MG63 (cell line): ENCODE measurements around the gene KAT2B. TPM values are rescaled to one million over a fixed set of nuclear protein-coding genes. Genes with fewer than 3 reads are reported as not detected.

Experiments used
- DNase-seq: peaks from one replicate; pipeline ENCODE4 v3.0.0-alpha.2; 2020
- H3K27me3 ChIP-seq: fragments of 250-450 bp; sonication (Bioruptor Pico); 2 replicates; pipeline ENCODE4 v1.5.1; 2020; ENCODE audit warnings: mild to moderate bottlenecking, moderate library complexity
- H3K36me3 ChIP-seq: fragments of 250-450 bp; sonication (Bioruptor Pico); 2 replicates; pipeline ENCODE4 v1.5.1; 2020; ENCODE audit warnings: mild to moderate bottlenecking, moderate library complexity
- H3K4me3 ChIP-seq: fragments of 250-450 bp; sonication (Bioruptor Pico); 2 replicates; pipeline ENCODE4 v1.5.1; 2020; ENCODE audit warnings: mild to moderate bottlenecking, moderate library complexity
- H3K9me3 ChIP-seq: fragments of 250-450 bp; sonication (Bioruptor Pico); 2 replicates; pipeline ENCODE4 v1.5.1; 2020; ENCODE audit warnings: mild to moderate bottlenecking, moderate library complexity
- total RNA-seq: library from RNA; depleted of rRNA; stranded (reverse); fragments of >200 nt; shearing (Covaris generic); gene quantifications from 2 replicates; pipeline ENCODE4 v1.2.3, GENCODE V29; 2014; ENCODE audit warnings: low replicate concordance

KAT2B gene
- total RNA-seq, 1 experiment from 2014 or later = 10.8 TPM

GRCh38 chr3:20073068-20073467, 32.8 kb downstream of the KAT2B start:
- H3K27me3 ChIP-seq = no peaks in the 10 kb centered on the region
- no peak overlapping the region for H3K4me3 ChIP-seq
- no peak for DNase-seq
- H3K9me3 ChIP-seq = no peaks in the 10 kb centered on the region
- no peaks in the 10 kb centered on the region for H3K36me3 ChIP-seq

GRCh38 chr3:20073683-20074082, 33.4 kb downstream of the KAT2B start:
- no peaks in the 10 kb centered on the region for H3K27me3 ChIP-seq
- no peak overlapping the region for H3K4me3 ChIP-seq
- H3K36me3 ChIP-seq = no peaks in the 10 kb centered on the region
- DNase-seq = no peak
- H3K9me3 ChIP-seq = no peaks in the 10 kb centered on the region

- Histone ChIP-seq H3K36me3 (no peaks in the 10 kb centered on the region), H3K27me3 (no peaks in the 10 kb centered on the region), H3K4me3 (no peak overlapping the region), H3K9me3 (no peaks in the 10 kb centered on the region)
- no peak for DNase-seq
These were observed 34.2 kb downstream of the KAT2B start for GRCh38 chr3:20074226-20075063.

- no peaks in the 10 kb centered on the region for H3K9me3 ChIP-seq
- H3K27me3 ChIP-seq = no peaks in the 10 kb centered on the region
- H3K4me3 ChIP-seq = no peak overlapping the region
- H3K36me3 ChIP-seq = no peaks in the 10 kb centered on the region
- no peak for DNase-seq
These were observed 35.0 kb downstream of the KAT2B start for GRCh38 chr3:20075197-20075596.

- Histone ChIP-seq H3K27me3 (no peaks in the 10 kb centered on the region), H3K4me3 (no peak overlapping the region), H3K9me3 (no peaks in the 10 kb centered on the region), H3K36me3 (no peaks in the 10 kb centered on the region)
- DNase-seq = no peak
These were observed 36.2 kb downstream of the KAT2B start for GRCh38 chr3:20076296-20076997.

GRCh38 chr3:20077068-20077467, 36.8 kb downstream of the KAT2B start:
- no peaks in the 10 kb centered on the region for H3K27me3 ChIP-seq
- no peak for DNase-seq
- H3K36me3 ChIP-seq = no peaks in the 10 kb centered on the region
- H3K4me3 ChIP-seq = no peak overlapping the region
- no peaks in the 10 kb centered on the region for H3K9me3 ChIP-seq

- DNase-seq = no peak
- Histone ChIP-seq H3K27me3 (no peaks in the 10 kb centered on the region), H3K9me3 (no peaks in the 10 kb centered on the region), H3K4me3 (no peak overlapping the region), H3K36me3 (no peaks in the 10 kb centered on the region)
These were observed 38.0 kb downstream of the KAT2B start for GRCh38 chr3:20078194-20078714.

- Histone ChIP-seq H3K9me3 (no peaks in the 10 kb centered on the region), H3K27me3 (no peaks in the 10 kb centered on the region), H3K36me3 (no peaks in the 10 kb centered on the region), H3K4me3 (no peak overlapping the region)
- no peak for DNase-seq
These were observed 39.4 kb downstream of the KAT2B start for GRCh38 chr3:20079621-20080020.

- DNase-seq = peak; percentile 13
These were observed 40.8 kb downstream of the KAT2B start for GRCh38 chr3:20080956-20081554.

GRCh38 chr3:20083253-20083652, 43.0 kb downstream of the KAT2B start:
- Histone ChIP-seq H3K27me3 (no peaks in the 10 kb centered on the region), H3K4me3 (no peak overlapping the region), H3K9me3 (no peaks in the 10 kb centered on the region), H3K36me3 (no peaks in the 10 kb centered on the region)
- no peak for DNase-seq

More at GRCh38 chr3:20080956-20081554, 40.8 kb downstream of the KAT2B start:
- Histone ChIP-seq H3K4me3 (no peak overlapping the region), H3K27me3 (no peaks in the 10 kb centered on the region), H3K9me3 (no peaks in the 10 kb centered on the region), H3K36me3 (no peaks in the 10 kb centered on the region)

- no peaks in the 10 kb centered on the region for H3K27me3 ChIP-seq
- no peak overlapping the region for H3K4me3 ChIP-seq
- H3K9me3 ChIP-seq = no peaks in the 10 kb centered on the region
- H3K36me3 ChIP-seq = no peaks in the 10 kb centered on the region
- DNase-seq = no peak
These were observed 43.7 kb downstream of the KAT2B start for GRCh38 chr3:20083953-20084352.

GRCh38 chr3:20091331-20092047, 51.2 kb downstream of the KAT2B start:
- no peaks in the 10 kb centered on the region for H3K36me3 ChIP-seq
- H3K9me3 ChIP-seq = 0 out of 2 replicates have a peak, but pooled peaks cover 3% of the 10 kb centered on the region
- no peak for DNase-seq
- no peaks in the 10 kb centered on the region for H3K27me3 ChIP-seq
- no peak overlapping the region for H3K4me3 ChIP-seq

GRCh38 chr3:20095470-20095869, 55.2 kb downstream of the KAT2B start:
- Histone ChIP-seq H3K9me3 (no peaks in the 10 kb centered on the region), H3K4me3 (no peak overlapping the region), H3K27me3 (no peaks in the 10 kb centered on the region), H3K36me3 (no peaks in the 10 kb centered on the region)
- DNase-seq = no peak

- Histone ChIP-seq H3K4me3 (no peak overlapping the region), H3K27me3 (no peaks in the 10 kb centered on the region), H3K36me3 (no peaks in the 10 kb centered on the region), H3K9me3 (no peaks in the 10 kb centered on the region)
- no peak for DNase-seq
These were observed 56.0 kb downstream of the KAT2B start for GRCh38 chr3:20096135-20096685.

- no peak overlapping the region for H3K4me3 ChIP-seq
- no peak for DNase-seq
These were observed 56.8 kb downstream of the KAT2B start for GRCh38 chr3:20097015-20097414.

GRCh38 chr3:20099060-20099459, 58.8 kb downstream of the KAT2B start:
- Histone ChIP-seq H3K4me3 (no peak overlapping the region), H3K9me3 (no peaks in the 10 kb centered on the region), H3K27me3 (no peaks in the 10 kb centered on the region), H3K36me3 (no peaks in the 10 kb centered on the region)
- no peak for DNase-seq

More at GRCh38 chr3:20097015-20097414, 56.8 kb downstream of the KAT2B start:
- Histone ChIP-seq H3K36me3 (no peaks in the 10 kb centered on the region), H3K27me3 (no peaks in the 10 kb centered on the region), H3K9me3 (no peaks in the 10 kb centered on the region)
